ENCODE data around the gene SLC15A4.
A peak's percentile ranks its signal among the peaks of the same experiment; 100 is the strongest.
"Not testable (repeated sequence)": the region's sequence is repeated elsewhere in the genome, so short reads cannot be mapped to it uniquely, and the experiment has no call there.

Gene SLC15A4

GRCh38 chr12:128823916-128824839, at the start of gene SLC15A4:
SLC15A4 (minus strand) TSS chr12:128823958; CDS start chr12:128823943, 15 bp downstream.
- peak; percentile 78 for DNase-seq (ENCODE audit: low read depth)

DNA sequence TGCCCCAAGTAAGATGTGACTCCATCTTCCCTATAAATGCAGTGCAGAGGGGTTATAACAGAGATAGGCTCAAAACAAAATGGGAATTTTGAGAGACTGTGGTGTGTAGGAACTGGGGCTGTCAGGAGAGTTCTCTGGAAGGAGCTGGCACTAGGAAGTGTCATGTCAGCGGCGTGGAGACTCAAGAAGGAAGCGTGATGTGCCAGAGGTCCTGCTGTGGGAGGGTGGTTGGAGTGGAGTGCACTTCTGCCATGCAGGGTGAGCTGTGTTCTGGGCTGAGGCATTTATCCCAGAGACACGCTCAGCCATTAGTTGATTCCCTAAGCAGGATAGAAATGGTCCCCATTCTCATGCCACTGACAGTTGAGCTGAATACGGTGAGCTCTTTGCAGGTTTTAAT, 48.5 kb upstream of the SLC15A4 start:
- DNase-seq (ENCODE audit: low read depth): no peak

DNA sequence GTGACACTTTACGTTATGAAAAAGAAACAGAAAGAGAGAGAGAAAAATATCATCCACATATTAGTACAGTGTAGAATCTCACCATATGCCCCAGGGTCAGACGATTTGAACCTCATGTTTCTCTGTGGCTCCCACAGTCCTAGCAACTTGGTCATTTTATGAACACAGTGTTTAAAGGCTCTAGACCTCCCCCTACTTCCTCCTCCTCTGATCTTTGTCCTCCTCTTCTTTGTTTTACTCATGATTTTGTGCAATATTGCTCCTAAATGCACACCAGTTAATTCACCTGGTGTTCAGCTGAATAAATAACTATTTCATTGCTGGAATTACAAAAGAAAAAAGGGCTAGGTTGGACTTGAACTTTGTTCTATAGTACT, 47.7 kb upstream of the SLC15A4 start:
- DNase-seq (ENCODE audit: low read depth): no peak

DNA sequence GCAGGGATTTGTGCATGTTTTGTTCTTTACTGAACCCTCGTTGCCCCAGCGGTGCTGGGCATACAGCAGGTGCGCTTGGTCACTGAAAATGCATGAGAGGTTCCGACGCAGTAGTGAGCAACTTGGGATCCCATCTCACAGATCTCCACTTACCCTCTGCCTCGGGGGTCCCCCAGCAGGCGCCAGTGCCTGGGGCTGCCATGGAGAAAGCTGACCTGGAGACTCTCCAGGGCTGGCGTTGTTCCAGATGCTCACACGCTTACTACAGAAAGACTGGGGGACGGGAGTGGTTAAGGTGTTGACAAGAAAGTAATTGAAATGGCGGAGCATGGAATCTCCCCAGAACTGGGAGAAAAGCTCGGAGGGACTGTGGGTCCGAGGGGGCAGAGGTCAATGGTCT, 43.7 kb upstream of the SLC15A4 start:
- DNase-seq (ENCODE audit: low read depth): no peak

GRCh38 chr12:128864516-128865186, 40.9 kb upstream of the SLC15A4 start:
- no peak for DNase-seq (ENCODE audit: low read depth)

DNA sequence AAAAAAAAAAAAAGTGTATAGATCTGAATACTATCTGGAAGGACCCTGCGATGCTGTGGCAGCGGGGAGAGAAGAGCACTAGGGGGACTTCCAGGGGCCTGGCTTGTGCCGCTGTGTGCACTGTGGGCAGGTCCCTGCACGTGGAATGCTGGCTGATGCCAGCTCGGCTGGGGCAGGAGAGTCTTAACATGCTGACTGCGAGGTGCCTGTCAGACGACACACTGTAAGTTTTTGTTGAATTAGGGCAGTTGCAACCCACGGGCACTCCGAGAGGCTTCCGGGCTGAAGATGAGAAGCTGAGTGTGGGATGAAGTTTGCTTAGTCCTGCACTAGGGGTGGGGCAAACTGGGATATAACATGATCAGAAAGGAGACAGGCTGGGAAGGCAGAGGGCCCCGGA, 40.2 kb upstream of the SLC15A4 start:
- DNase-seq (ENCODE audit: low read depth): no peak

DNA sequence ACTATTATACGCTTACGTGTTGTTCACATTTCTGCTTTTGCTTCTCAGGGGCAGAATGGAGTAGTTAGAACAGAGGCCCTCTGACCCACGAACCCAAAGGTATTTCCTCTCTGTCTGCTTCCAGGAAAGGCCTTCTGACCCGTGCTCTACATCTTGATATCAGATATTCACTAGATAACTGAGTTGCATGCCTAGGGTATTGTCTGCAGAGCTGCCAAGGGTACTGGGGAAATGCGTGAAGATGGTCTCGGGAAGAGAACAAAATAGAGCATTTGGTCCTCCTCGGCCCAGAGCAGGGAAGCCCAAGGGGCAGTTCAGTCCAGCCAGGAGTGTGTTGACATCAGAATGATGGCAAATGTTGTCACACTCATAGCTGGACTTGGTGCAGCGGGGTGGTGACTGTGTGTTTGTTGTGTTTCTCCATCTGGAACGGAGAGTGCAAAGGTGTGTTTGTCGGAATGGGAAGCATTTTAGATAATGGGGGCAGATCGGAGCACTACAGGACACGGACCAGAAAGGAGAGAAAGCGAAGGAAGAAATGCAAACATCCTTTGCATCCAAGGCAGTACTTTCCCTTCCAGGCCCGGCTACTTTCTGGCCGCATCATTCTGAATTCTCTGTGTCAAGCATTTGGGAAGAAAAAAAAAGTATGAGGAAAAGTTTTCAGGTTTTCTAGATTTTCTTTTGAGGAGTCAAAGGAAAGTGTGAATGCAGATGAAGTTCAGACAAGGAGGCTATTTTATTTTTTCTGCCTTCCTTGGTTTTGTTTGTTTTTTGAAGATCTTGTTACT, 37.7 kb upstream of the SLC15A4 start:
- DNase-seq (ENCODE audit: low read depth): no peak

DNA sequence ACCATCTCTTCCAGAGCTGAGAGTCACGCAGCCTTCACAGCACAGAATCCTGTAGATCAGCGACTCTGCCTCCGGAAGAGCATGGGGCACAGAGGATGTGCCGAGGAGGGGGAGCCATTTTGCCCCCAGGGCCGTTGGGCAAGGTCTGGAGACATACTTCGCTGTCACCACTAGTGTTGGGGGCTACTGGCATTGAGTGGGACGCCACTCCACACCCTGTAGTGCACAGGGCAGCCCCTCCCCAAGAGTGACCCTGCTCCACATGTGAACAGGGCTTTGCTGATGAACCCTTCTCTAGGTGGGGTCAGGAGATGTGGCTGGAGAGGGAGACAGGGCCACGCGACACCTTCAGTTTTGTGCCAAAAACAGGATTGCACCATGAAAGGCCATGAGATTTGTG, 35.6 kb upstream of the SLC15A4 start:
- no peak for DNase-seq (ENCODE audit: low read depth)

DNA sequence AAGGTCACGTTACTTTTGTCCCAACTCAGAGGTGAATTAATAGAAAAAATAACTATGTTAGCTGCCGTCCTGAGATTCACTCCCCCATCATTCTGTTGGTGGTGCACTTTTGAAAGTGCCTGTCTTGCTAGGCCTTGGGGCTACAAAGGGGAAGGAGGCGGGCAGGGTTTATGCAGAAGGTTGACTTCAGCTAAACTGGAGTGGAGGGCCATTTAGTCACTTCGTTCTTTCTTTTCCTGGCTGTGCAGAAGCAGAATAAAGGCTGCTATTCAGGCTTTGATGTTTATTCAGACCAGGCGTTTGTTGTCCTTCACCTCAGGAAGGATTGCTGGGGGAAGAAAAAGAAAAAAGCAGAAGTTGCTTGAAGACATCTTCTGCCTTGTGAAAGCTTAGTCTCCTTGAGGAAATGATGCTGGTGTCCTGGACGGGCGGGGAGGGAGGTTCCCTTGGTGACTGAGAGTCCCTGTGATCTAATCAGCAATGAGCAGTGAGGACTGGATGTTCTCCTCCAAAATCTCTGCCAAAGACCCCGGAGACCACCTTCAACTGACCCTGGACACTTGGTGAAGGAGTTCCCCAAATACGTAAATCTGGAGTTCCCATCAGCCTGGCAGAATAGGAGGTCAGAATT, 33.5 kb upstream of the SLC15A4 start:
- no peak for DNase-seq (ENCODE audit: low read depth)

DNA sequence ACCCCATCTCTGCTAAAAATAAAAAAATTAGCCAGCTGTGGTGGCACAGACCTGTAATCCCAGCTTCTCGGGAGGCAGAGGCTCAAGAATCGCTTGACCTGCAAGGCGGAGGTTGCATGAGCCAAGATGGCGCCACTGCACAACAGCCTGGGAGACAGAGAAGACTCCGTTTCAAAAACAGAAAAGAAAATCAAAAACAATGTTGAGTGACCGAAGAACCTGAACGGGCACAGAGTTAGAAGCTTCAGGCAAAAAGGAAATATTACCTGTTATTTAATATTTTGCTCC, 33.0 kb upstream of the SLC15A4 start:
- DNase-seq (ENCODE audit: low read depth): no peak

- no peak for DNase-seq (ENCODE audit: low read depth)
Measured at GRCh38 chr12:128856035-128856790, 32.5 kb upstream of the SLC15A4 start.

DNA sequence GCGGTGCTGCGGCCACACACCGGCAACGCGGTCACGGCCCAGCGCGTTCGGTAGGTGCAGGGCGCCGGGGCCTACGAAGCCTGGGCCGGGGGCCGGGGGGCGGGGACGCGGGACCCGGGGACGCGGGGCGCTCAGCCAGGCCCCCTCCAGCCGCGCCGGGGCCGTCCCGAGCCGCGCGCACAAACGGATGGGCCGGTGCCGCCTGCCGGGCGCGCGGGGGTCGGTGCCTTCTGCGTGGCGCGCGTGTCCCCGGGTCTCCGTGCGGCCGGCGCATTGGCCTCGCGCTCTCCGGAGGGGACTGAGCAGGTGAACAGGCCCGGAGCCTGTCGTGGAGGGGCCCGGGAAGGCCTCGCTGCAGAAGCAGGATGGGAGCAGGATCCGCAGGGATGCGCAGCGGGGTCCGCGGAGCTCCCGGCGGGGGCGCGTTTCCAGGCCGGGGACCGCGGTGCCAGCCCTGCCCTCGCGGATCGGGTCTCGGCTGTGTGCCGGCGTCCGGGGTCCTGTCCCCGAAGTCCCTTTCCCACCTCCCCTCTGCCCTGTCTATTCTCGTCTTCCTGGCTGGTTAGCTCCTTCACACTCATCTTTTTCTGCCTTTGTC, 29.9 kb upstream of the SLC15A4 start:
- no peak for DNase-seq (ENCODE audit: low read depth)

GRCh38 chr12:128852885-128853599, 29.3 kb upstream of the SLC15A4 start, which contains the start of gene GLT1D1:
GLT1D1 (plus strand) TSS chr12:128853478; CDS start chr12:128853582, 104 bp downstream.
- DNase-seq (ENCODE audit: low read depth): no peak

DNA sequence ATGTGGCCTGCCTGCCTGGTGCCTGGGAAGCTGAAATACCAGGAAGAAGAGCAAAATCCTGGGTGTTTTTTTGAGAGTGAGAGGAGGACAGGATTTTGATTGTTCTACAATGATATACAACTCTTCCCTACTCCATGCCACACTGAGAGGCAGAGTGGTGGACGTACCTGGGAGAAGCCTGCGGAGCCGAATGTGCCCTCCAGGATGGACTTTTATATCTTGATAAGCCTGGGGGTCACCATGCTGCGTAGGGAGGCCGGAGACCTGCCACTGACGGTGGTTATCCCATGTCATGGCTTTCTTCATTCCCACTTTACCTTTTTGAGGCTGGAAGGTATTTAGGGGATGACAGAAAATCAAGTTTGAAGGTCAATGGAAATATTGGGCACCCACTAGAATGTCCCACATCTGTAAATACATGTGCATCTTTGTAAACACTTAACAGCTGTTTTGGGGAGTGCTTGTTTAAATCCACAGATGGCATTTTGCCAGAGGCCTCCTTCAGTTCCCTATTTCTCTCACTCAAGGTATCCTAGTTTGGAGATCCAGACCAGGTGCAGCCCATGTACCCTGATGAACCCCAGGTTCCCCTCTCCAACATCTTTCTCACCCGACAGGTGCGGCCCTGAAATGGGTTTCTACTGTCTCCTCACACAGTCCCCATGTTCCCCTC, 28.4 kb upstream of the SLC15A4 start:
- no peak for DNase-seq (ENCODE audit: low read depth)

DNA sequence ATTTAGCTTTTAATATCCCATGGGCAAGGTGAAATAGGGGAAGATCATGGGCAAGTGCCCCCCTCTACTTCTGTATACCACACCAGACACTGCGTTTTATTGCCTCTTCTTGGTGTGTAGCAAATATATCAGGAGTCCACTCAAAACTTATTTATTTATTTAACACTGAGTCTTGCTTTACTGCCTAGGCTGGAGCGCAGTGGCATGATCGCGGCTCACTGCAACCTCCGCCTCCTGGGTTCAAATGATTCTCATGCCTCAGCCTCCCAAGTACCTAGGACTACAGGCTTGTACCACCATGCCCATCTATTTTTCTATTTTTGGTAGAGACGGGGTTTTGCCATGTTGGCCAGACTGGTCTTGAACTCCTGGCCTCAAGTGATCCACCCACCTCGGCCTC, 27.7 kb upstream of the SLC15A4 start:
- not testable (repeated sequence) for DNase-seq (ENCODE audit: low read depth)

DNA sequence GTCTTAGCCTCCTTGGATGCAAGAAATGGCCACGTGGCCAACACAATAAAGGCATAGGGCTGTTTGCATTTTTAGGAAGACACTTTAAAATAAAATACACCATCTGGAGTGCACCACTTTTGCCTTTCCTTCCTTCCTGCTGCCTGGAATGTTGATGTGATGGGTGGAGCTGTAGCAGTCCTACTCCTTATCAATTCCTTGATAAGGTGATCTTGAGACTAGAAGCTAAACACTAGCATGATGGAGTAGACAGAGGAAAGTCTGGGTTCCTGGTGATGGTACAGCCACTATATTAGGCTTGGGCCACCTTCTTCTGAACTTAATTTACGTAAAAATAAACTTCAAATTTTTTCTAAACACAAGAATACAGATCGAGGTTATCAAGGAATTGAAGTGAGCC, 26.6 kb upstream of the SLC15A4 start:
- DNase-seq (ENCODE audit: low read depth): no peak

- not testable (repeated sequence) for DNase-seq (ENCODE audit: low read depth)
Measured at GRCh38 chr12:128849806-128850205, 26.0 kb upstream of the SLC15A4 start.

DNA sequence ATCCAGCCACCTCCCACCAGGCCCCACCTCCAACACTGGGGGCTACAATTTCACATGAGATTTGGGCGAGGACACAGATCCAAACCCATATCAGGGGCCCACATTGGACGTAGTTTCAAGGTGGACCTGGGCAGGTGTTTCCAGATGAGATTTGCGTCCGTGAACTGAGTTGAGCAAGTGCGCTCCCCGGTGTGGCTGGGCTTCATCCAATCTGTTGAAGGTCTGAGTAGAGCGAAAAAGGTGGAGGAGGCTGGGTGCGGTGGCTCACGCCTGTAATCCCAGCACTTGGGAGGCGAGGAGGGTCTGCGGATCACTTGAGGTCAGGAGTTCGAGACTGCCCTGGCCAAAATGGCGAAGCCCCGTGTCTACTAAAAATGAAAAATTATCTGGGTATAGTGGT, 24.6 kb upstream of the SLC15A4 start:
- DNase-seq (ENCODE audit: low read depth): no peak

DNA sequence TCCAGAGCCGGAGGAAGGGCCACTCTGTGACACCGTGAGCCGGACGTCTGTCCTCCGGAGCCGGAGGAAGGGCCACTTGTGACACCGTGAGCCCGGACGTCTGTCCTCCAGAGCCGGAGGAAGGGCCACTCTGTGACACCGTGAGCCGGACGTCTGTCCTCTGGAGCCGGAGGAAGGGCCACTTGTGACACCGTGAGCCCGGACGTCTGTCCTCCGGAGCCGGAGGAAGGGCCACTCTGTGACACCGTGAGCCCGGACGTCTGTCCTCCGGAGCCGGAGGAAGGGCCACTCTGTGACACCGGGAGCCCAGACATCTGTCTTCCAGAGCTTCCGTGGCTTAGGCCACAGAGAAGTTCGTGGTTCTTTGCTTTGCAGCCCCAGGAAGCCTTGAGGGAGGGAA, 22.9 kb upstream of the SLC15A4 start:
- not testable (repeated sequence) for DNase-seq (ENCODE audit: low read depth)
